Rectal smooth muscle tissue (tissue), 1 donor: ENCODE measurements around the gene TRIM62.

ENCODE experiments used
- H3K27ac ChIP-seq: one replicate; pipeline ENCODE4 v1.7.0; 2013; ENCODE audit warnings: low read depth, low read length, inconsistent platforms
- H3K27me3 ChIP-seq: one replicate; pipeline ENCODE4 v1.7.0; 2013; ENCODE audit warnings: low read length; ENCODE audit not compliant: control insufficient read depth, insufficient read depth
- H3K36me3 ChIP-seq: one replicate; pipeline ENCODE4 v1.7.0; 2013; ENCODE audit warnings: low read length; ENCODE audit not compliant: control insufficient read depth, insufficient read depth
- H3K4me1 ChIP-seq: one replicate; pipeline ENCODE4 v1.7.0; 2013; ENCODE audit warnings: low read length; ENCODE audit not compliant: control insufficient read depth, insufficient read depth
- H3K4me3 ChIP-seq: one replicate; pipeline ENCODE4 v1.7.0; 2013; ENCODE audit warnings: low read length
- H3K9ac ChIP-seq: one replicate; pipeline ENCODE4 v1.7.0; 2013; ENCODE audit warnings: low read length

Gene TRIM62

DNA sequence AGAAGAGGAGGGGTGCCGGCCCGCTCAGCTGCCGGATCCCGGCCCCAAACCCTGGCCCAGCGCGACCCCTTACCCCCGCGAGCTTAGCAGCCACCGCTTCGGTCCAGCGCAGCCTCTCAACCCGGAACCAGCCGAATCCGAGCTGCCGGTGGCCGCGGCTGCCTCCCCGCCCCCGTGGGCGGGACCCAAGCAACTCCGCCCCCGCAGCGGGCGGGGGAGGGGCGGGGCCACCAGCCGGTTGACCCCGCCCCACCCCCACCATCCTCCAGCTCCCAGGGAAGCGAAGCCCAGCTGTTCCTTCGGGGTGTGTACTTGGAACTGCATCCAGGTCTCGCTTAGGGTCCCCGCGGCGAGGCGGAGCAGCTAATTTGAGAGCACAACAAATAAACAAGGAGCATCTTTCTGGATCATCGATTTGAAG lies at the start of gene TRIM62:
Gene TRIM62, minus strand, starts transcription at position 123 of the 421 bp plus-strand sequence. CDS start 611 bp downstream, outside the sequence.
- Histone ChIP-seq H3K4me1 (no peaks in the 10 kb centered on the region), H3K27me3 (no peaks in the 10 kb centered on the region), H3K9ac (peak within 1 kb of the TSS; percentile 26), H3K36me3 (no peaks in the 10 kb centered on the region), H3K4me3 (peak within 1 kb of the TSS; percentile 84), H3K27ac (peak within 1 kb of the TSS; percentile 53)

DNA sequence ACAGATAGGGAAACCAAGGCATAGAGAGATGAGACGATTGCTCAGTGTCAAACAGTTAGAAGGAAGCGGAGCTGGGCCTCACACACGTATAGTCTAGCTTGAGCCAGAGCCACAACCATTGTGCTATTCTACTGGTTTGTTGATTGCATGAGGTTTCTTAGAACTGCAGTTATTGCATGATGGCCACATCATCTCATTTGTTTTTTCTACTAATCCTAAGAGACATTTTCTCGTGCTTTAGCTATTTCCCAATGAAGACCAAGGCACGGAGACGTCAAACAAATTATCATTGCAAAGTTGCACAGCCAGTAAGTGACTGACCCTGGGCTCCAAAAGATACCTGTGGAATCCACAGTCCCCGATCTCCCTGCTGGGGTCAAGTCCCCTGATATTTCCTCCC lies 49.3 kb upstream of the TRIM62 start:
- Histone ChIP-seq H3K4me3 (no peak overlapping the region), H3K4me1 (no peaks in the 10 kb centered on the region), H3K9ac (no peak overlapping the region), H3K36me3 (no peaks in the 10 kb centered on the region), H3K27ac (no peak overlapping the region), H3K27me3 (no peaks in the 10 kb centered on the region)

DNA sequence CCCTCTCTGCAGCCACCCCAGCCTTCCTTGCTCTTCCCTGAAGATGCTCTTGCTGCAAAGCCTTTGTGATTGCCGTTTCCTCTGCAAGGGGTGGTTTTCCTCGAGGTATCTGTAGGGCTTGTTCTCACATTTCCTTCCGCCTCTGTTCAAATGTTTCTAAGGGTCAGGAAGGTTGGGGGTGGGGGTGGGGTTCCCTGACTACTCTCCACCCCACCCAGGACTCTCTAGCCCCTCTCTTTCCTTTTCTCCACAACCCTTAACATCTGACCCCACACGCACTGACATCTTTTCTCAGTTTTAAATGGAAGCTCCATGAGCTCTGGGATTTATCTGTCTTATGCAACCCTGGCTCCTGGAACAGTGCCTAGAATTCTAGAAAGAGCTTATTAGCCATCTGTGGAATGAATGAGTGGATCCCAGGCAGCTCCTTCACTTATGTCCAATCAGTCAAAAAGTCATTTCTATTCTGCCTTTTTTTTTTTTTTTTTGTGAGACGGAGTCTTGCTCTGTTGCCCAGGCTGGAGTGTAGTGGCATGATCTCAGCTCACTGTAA lies 47.2 kb upstream of the TRIM62 start:
- Histone ChIP-seq H3K27ac (no peak overlapping the region), H3K36me3 (no peaks in the 10 kb centered on the region), H3K9ac (no peak overlapping the region), H3K4me1 (no peaks in the 10 kb centered on the region), H3K4me3 (no peak overlapping the region), H3K27me3 (no peaks in the 10 kb centered on the region)

DNA sequence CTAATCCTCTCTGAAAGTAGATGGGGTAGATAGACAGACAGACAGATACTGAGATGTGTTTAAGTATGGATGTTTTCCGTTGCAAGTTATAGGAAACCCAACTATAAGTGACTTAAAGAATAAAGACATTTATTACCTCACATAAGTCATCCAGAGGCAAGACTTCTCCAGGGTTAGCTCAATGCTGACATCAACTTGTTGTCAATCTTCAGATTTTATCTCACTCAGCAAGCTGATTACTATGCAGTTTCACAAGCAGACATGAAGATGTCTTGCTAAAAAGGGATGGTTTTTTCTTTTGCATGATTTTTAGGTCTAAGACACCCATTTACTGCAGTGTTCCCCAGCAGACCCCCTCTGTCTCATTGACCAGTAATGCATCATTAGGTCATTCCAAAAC lies 43.7 kb upstream of the TRIM62 start:
- Histone ChIP-seq H3K27me3 (no peaks in the 10 kb centered on the region), H3K36me3 (no peaks in the 10 kb centered on the region), H3K9ac (no peak overlapping the region), H3K4me3 (no peak overlapping the region), H3K4me1 (no peaks in the 10 kb centered on the region), H3K27ac (no peak overlapping the region)

DNA sequence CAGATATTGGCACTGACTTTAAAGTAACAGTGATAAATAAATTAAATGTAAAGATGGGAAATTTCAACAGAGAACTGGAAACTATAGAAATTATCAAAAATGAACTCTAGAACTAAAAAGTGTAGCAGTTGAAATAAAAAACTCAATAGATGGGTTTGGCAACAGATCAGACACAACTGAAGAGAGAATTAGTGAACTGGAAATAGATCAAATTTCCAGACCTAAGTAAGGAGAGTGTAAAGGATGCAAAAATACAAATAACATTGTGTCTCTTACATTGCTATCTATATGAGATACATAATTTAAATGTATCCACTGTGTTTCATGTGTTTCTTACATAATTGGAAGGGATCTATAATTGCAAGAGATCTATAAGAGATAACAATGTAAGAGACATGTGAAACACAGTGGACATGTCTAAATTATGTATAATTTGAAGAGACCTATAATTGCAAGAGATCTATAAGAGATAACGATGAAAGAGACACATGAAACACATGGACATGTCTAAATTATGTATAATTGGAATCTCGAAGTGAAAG lies 42.4 kb upstream of the TRIM62 start:
- Histone ChIP-seq H3K9ac (no peak overlapping the region), H3K27ac (no peak overlapping the region), H3K4me1 (no peaks in the 10 kb centered on the region), H3K27me3 (no peaks in the 10 kb centered on the region), H3K4me3 (no peak overlapping the region), H3K36me3 (no peaks in the 10 kb centered on the region)

DNA sequence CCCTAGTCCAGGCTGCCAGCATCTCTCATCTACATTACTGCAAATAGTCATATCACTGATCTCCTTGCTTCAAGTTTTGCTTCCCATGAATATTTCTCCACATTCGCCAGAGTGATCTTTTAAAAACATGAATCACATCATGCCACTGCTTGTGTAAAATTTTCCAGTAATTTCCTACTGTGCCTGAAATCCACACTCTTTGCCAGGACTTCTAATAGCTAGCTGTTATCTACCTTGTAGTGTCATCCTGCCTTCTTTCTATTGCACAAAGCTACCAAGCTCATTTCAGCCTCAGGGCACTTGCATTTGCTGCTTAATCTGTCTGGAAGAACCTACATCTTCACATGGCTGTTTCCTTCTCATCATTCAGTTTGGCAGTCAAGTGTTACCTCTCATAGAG lies 40.5 kb upstream of the TRIM62 start:
- H3K27me3 ChIP-seq, result no peaks in the 10 kb centered on the region
- H3K9ac ChIP-seq, result no peak overlapping the region
- H3K4me1 ChIP-seq, result no peaks in the 10 kb centered on the region
- H3K27ac ChIP-seq, result no peak overlapping the region
- no peak overlapping the region for H3K4me3 ChIP-seq
- no peaks in the 10 kb centered on the region for H3K36me3 ChIP-seq

DNA sequence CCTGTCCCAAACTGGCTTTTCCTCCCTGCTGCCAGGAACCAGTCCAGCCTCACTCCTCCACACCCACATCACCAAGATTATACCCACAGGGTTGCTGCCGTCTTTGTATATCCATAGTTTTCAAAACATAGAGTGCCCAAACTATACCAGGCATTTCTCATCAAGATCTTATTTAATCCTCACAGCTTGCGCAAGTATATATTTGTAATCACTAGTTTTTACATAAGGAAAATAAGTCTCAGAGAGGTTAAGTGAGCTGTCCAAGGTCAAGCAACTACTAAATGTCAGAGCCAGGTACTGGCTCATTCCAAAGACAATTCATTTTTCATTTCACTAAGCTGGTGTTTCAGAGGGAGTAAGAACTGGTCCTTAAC lies 39.5 kb upstream of the TRIM62 start:
- H3K9ac ChIP-seq, result no peak overlapping the region
- H3K36me3 ChIP-seq, result no peaks in the 10 kb centered on the region
- no peak overlapping the region for H3K27ac ChIP-seq
- H3K27me3 ChIP-seq, result no peaks in the 10 kb centered on the region
- H3K4me1 ChIP-seq, result no peaks in the 10 kb centered on the region
- H3K4me3 ChIP-seq, result no peak overlapping the region

DNA sequence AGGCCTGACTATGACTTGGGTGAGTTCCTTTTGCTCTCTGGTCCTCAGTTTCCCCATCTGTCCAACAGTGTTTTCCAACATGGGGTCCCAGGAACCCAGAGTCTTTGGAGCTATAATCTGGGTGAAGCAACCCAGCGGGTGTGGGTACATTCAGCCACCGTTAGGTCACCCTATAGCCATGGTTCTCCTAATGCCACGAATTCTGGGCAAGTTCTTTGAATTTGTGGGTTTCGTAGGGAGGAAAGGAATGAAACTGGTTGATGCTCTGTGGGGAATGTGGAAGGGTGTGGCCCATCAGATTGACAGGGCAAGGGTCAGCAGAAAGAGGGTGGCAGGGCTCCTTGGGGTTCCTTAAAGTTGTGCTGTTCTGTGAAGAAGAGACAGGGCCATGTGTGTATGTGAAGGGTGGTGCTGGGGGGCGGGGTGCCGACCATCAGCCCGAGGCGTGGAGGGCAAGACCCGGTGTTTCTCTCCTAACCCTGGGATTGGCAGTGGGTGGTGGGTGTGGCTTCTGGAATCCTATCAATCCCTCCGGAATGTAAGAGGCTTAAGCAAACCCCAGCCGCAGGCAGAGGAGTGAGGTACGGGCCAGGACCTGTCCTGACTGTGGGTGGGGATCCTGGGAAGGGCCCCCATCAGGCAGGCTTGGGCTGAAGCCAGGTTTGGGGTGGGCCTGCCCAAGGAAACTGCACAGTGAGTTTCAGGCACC lies 39.0 kb upstream of the TRIM62 start:
- H3K9ac ChIP-seq, result no peak overlapping the region
- H3K4me1 ChIP-seq, result no peaks in the 10 kb centered on the region
- no peaks in the 10 kb centered on the region for H3K36me3 ChIP-seq
- H3K27me3 ChIP-seq, result no peaks in the 10 kb centered on the region
- no peak overlapping the region for H3K27ac ChIP-seq
- no peak overlapping the region for H3K4me3 ChIP-seq

DNA sequence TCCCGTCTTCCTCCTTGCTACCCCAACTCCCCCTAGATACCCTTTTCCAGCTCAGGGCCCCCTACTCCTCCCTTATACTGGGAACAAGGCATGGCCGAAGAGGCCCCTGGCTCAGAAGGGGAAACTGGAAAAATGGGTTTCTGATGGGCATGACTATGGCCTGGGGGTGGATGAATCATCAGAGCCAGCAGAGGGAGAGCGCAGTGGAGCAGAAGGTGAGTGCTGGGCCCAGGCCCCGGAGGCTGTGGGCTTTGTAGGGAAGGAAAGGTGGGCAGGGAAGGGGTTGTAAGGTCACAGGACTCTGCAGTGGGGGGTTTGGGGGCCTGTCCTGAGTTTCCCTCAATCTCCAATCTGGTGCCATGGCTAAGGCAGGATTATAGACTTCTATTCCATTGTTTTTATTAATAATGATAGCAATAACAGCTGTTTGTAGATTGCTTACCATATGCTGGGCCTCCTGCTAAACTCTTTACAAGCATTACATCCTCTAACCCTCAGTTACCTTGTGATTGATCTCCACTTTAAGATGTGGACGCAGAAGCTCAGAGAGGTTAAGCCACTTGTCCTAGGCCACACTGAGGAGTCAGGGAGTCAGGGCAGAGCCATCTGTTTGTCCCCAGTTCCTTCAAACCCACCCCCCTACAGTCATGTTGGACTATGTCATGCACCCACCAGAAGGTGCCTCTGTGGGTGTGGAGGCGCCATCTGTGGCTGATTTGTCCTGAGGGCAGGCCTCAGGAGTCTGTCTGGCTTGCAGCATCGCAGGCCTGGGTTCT lies 38.2 kb upstream of the TRIM62 start:
- Histone ChIP-seq H3K27ac (no peak overlapping the region), H3K4me3 (no peak overlapping the region), H3K36me3 (no peaks in the 10 kb centered on the region), H3K9ac (no peak overlapping the region), H3K27me3 (no peaks in the 10 kb centered on the region), H3K4me1 (no peaks in the 10 kb centered on the region)

DNA sequence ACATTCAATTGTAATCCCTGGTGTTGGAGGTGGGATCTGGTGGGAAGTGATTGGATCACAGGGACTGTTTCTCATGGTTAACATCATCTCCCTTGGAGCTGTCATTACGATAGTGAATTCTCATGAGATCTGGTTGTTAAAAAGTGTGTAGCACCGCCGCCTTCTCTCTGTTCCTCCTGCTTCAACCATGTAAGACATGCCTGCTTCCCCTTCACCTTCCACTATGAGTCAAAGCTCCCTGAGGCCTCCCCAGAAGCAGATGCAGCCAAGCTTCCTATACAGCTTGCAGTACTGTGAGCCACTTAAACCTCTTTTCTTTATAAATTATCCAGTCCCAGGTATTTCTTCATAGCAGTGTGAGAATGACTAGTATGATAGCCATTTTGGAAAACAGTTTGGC lies 30.1 kb upstream of the TRIM62 start:
- Histone ChIP-seq H3K9ac (no peak overlapping the region), H3K27ac (no peak overlapping the region), H3K4me3 (no peak overlapping the region), H3K36me3 (no peaks in the 10 kb centered on the region), H3K27me3 (no peaks in the 10 kb centered on the region), H3K4me1 (no peaks in the 10 kb centered on the region)

DNA sequence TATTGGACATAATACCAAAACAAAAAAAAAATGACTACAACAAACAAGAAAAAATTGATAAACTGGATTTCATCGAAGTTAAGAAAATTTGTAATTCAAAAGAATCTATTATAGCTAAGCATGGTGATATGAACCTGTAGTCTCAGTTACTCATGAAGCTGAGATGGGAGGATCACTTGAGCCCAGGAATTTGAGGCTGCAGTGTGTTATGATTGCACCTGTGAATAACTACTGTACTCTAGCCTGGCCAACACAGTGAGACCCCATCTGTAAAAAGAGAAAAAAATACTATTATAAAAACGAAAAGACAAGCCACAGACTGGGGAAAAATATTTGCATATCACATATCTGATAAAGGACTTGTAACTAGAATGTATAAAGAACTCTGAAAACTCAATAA lies 24.5 kb upstream of the TRIM62 start:
- Histone ChIP-seq H3K4me1 (no peaks in the 10 kb centered on the region), H3K9ac (no peak overlapping the region), H3K27ac (no peak overlapping the region), H3K36me3 (no peaks in the 10 kb centered on the region), H3K4me3 (no peak overlapping the region), H3K27me3 (no peaks in the 10 kb centered on the region)

DNA sequence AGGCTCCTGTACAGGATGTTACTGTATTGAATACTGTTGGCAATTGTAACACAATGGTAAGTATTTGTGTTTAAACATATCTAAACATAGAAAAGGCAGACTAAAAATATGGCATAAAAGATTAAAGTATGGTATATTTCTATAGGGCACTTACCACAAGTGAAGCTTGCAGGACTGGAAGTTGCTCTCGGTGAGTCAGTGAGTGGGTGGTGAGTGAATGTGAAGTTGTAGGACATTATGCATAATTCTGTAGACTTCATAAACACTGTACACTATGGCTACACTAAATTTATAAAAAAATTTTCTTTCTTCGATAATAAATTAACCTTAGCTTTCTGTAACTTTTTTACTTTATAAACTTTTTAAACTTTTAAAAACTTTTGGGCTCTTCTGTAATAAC lies 13.7 kb upstream of the TRIM62 start:
- Histone ChIP-seq H3K36me3 (no peaks in the 10 kb centered on the region), H3K4me1 (no peaks in the 10 kb centered on the region), H3K9ac (no peak overlapping the region), H3K27ac (no peak overlapping the region), H3K27me3 (no peaks in the 10 kb centered on the region), H3K4me3 (no peak overlapping the region)
